Measurements from ENCODE around the gene PCP4L1. TPM values are rescaled to one million over a fixed set of nuclear protein-coding genes. Genes with fewer than 3 reads are reported as not detected.

The PCP4L1 gene
- total and polyA plus RNA-seq, 4 donors: 3.6 to 9.3 (median 6.3) TPM

DNA sequence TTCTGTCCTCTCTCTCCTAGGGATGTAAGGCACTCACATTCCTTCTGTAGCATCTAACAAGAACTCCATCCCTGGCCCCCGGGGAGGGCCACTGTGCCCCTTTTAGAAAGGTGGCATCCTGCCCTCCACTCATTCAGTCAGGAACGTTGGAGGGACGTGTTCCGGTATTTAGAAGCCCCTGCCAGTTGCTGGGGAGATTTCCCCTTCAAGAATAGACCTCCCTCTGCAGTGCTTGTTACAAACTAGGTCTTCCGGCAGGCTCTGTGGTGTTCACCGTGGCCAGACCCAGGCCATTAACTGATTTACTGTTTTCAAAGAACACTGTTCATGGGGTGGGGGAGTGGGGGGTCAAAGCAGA is 779 bp downstream of the PCP4L1 start:
- Histone ChIP-seq H3K27ac (ENCODE audit: low read depth in 1 of 2, low read length in 1 of 2) (no peak overlapping the region), H3K9ac (ENCODE audit: insufficient read depth in 1 of 2, low read length in 2 of 2) (no peak overlapping the region), H3K27me3 (ENCODE audit: control insufficient read depth in 3 of 3, insufficient read depth in 3 of 3, low read length in 2 of 3) (peaks cover 0 to 23% (median 21%) of the 10 kb centered on the region in 3 donors), H3K4me1 (ENCODE audit: control insufficient read depth in 5 of 5, insufficient read depth in 5 of 5, low read length in 5 of 5) (peaks cover 0 to 5% (median 0%) of the 10 kb centered on the region in 5 donors), H3K9me3 (ENCODE audit: control insufficient read depth in 4 of 4, insufficient read depth in 3 of 4, low read length in 3 of 4) (peaks cover 0 to 10% (median 2%) of the 10 kb centered on the region in 4 donors), H3K36me3 (ENCODE audit: control insufficient read depth in 4 of 4, insufficient read depth in 4 of 4, low read length in 4 of 4) (no peaks in the 10 kb centered on the region), H3K4me3 (no peak overlapping the region)
- 49 to 58% methylated on average over 6 of the region's 6 CpGs for WGBS, 2 donors
- no peak for ATAC-seq (ENCODE audit: insufficient read depth, low FRiP score)
- no peak for DNase-seq
- TF ChIP-seq, protein P1, sequence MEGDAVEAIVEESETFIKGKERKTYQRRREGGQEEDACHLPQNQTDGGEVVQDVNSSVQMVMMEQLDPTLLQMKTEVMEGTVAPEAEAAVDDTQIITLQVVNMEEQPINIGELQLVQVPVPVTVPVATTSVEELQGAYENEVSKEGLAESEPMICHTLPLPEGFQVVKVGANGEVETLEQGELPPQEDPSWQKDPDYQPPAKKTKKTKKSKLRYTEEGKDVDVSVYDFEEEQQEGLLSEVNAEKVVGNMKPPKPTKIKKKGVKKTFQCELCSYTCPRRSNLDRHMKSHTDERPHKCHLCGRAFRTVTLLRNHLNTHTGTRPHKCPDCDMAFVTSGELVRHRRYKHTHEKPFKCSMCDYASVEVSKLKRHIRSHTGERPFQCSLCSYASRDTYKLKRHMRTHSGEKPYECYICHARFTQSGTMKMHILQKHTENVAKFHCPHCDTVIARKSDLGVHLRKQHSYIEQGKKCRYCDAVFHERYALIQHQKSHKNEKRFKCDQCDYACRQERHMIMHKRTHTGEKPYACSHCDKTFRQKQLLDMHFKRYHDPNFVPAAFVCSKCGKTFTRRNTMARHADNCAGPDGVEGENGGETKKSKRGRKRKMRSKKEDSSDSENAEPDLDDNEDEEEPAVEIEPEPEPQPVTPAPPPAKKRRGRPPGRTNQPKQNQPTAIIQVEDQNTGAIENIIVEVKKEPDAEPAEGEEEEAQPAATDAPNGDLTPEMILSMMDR (IDR thresholded peaks at IDR 0.05; ENCODE audit: control extremely low read depth, extremely low read depth): no peak

- Histone ChIP-seq H3K4me3 (no peak overlapping the region), H3K9ac (ENCODE audit: insufficient read depth in 1 of 2, low read length in 2 of 2) (no peak overlapping the region), H3K27me3 (ENCODE audit: control insufficient read depth in 3 of 3, insufficient read depth in 3 of 3, low read length in 2 of 3) (peaks cover 0 to 23% (median 21%) of the 10 kb centered on the region in 3 donors), H3K9me3 (ENCODE audit: control insufficient read depth in 4 of 4, insufficient read depth in 3 of 4, low read length in 3 of 4) (peaks cover 0 to 10% (median 2%) of the 10 kb centered on the region in 4 donors), H3K27ac (ENCODE audit: low read depth in 1 of 2, low read length in 1 of 2) (no peak overlapping the region), H3K4me1 (ENCODE audit: control insufficient read depth in 5 of 5, insufficient read depth in 5 of 5, low read length in 5 of 5) (peaks cover 0 to 5% (median 0%) of the 10 kb centered on the region in 5 donors), H3K36me3 (ENCODE audit: control insufficient read depth in 4 of 4, insufficient read depth in 4 of 4, low read length in 4 of 4) (no peaks in the 10 kb centered on the region)
- TF ChIP-seq, protein P1 (IDR thresholded peaks at IDR 0.05; ENCODE audit: control extremely low read depth, extremely low read depth): no peak
- 76% methylated on average over 1 of the region's 1 CpG for WGBS, 2 donors
- no peak for ATAC-seq (ENCODE audit: insufficient read depth, low FRiP score)
- no peak for DNase-seq
Observed at GRCh38 chr1:161259765-161260164, 1.2 kb downstream of the PCP4L1 start.

DNA sequence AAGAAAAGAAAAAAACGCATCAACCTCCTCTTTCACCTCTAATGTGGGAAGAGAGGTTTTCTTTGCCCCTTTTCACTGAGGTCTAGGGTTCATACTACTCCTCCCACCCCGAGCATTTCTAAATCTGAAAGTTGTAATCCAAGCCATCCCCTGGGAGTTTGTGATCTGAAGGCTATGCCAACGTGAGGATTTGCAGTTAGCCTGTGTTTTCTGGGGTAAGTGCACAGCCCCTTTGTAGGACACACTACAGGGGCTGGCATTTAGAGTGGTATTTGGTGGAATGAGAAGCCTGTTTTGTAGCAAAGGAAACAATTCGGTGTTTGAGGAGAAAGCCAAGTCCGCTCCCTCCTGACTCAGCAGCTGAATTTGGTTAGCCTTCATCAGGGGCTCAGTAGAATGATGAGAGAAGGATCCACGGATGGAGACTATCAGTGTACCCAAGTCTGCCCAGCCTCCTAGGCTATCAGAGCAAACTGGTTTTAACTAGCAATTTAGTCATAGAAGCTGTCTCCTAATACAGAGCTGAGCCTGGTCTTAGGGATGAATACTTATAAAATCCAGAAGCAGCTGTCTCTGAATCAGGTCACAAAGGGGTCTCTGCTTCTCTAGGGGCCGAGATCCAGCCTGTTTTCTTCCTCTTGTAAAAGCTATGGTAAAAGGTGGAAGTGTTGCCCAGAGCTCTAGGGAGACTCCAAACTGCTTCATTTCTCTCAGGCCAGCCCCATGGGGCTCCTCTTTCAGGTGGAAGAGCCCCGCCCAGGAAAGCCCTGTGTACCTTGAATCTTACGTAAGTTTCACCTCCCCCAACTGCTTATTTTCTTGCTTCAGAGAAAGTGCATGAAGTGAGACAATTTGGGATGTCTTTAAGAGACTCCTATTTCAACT is 2.1 kb downstream of the PCP4L1 start:
- no peaks in the 10 kb centered on the region for H3K36me3 ChIP-seq (ENCODE audit: control insufficient read depth in 4 of 4, insufficient read depth in 4 of 4, low read length in 4 of 4)
- peaks cover 0 to 5% (median 0%) of the 10 kb centered on the region in 5 donors for H3K4me1 ChIP-seq (ENCODE audit: control insufficient read depth in 5 of 5, insufficient read depth in 5 of 5, low read length in 5 of 5)
- peaks cover 0 to 10% (median 2%) of the 10 kb centered on the region in 4 donors for H3K9me3 ChIP-seq (ENCODE audit: control insufficient read depth in 4 of 4, insufficient read depth in 3 of 4, low read length in 3 of 4)
- H3K27ac ChIP-seq (ENCODE audit: low read depth in 1 of 2, low read length in 1 of 2): no peak overlapping the region
- DNase-seq (no peak), ATAC-seq (ENCODE audit: insufficient read depth, low FRiP score) (no peak)
- H3K27me3 ChIP-seq (ENCODE audit: control insufficient read depth in 3 of 3, insufficient read depth in 3 of 3, low read length in 2 of 3): peaks cover 0 to 23% (median 21%) of the 10 kb centered on the region in 3 donors
- no peak overlapping the region for H3K4me3 ChIP-seq
- WGBS, 2 donors: 48 to 65% methylated on average over 9 of the region's 9 CpGs
- TF ChIP-seq, protein P1 (IDR thresholded peaks at IDR 0.05; ENCODE audit: control extremely low read depth, extremely low read depth): no peak
- no peak overlapping the region for H3K9ac ChIP-seq (ENCODE audit: insufficient read depth in 1 of 2, low read length in 2 of 2)
